HG02571 (cell line): ENCODE results near the gene NFIA.

Experiments
- ATAC-seq: cut with Tn5 transposase; IDR thresholded peaks from one replicate; pipeline ENCODE4 v1.9.1; 2021; ENCODE audit warnings: mild to moderate bottlenecking, moderate library complexity; ENCODE audit not compliant: unreplicated experiment

NFIA gene

DNA sequence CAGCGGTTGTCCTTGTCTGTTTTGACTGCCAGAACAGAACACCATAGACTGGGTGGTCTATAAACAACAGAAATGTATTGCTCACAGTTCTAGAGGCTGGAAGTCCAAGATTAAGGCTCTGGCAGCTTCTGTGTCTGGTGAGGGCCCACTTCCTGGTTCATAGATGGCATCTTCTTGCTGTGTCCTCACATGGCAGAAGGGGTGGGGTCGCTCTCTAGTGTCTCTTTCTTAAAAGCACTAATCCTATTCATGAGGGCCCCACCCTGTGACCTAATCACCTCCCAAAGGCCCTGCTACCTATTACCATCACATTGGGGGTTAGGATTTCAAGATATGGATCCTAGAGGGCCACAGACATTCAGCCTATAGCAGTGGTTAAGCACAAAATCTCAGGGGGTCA lies 304.4 kb downstream of the NFIA start:
- no peak for ATAC-seq

DNA sequence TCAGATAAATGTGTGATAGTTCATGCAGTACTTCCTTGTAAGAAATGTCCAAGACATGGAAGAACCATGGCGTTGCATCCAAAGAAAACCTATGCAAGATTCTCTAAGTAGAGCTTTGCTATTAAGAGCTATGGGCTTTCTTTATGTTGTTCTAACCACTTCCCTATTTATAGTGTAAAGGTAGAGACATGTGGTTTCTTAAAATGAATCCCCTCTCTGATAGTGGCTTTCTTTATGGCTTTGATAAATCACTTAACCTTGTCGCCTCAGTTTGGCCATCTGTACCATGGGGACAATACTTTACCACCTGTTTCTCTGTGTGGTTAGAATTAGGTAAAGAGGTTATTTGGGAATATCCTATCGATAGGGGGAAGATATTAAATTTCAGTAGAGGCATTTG lies 305.5 kb downstream of the NFIA start:
- ATAC-seq, result no peak

- ATAC-seq, result no peak
Measured at GRCh38 chr1:61388566-61388965, 306.2 kb downstream of the NFIA start.

GRCh38 chr1:61389194-61389925 lies 307.0 kb downstream of the NFIA start:
- no peak for ATAC-seq

GRCh38 chr1:61389926-61390845 lies 307.8 kb downstream of the NFIA start:
- ATAC-seq, result no peak

DNA sequence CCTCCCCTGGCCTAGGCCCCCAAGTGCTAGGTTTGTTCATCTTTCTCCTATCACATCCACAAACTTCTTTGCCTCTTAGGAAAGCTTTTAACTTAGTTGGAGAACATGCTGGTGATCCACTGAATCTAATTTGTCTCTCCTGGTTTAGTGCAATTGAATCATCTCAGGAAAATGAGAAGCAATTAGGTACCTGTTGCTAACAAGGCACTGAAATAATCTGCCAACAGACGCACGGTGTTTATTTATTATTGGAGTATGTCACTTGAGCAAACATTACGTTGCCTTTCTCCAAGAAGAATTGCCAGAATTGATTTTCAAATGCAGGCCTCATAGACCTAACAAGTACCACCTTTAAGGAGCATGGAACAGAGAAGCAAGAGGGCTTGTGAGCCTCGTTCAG lies 309.4 kb downstream of the NFIA start:
- no peak for ATAC-seq

- no peak for ATAC-seq
Measured at GRCh38 chr1:61392409-61393242, 310.3 kb downstream of the NFIA start.

GRCh38 chr1:61393575-61393974 lies 311.2 kb downstream of the NFIA start:
- ATAC-seq, result no peak

GRCh38 chr1:61395146-61395800 lies 312.9 kb downstream of the NFIA start:
- no peak for ATAC-seq

DNA sequence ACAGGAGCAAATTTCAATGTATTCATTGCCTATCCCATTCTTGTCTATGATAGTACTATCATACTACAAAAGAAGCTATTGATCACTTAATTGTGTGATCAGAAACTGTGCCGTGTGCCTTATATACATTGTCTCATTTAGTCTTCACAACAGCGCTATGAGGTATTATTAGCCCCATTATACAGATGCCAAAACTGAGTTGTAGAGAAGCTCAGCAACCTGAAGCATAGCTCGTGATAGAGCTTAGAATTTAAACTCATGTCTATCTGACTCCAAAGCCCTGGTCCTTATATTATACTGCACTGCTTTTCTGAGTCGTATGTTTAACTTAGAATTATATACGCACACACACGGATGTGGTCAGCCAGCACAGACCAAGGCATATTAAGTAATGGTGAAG lies 315.1 kb downstream of the NFIA start:
- no peak for ATAC-seq

GRCh38 chr1:61397935-61398334 lies 315.6 kb downstream of the NFIA start:
- ATAC-seq, result no peak

DNA sequence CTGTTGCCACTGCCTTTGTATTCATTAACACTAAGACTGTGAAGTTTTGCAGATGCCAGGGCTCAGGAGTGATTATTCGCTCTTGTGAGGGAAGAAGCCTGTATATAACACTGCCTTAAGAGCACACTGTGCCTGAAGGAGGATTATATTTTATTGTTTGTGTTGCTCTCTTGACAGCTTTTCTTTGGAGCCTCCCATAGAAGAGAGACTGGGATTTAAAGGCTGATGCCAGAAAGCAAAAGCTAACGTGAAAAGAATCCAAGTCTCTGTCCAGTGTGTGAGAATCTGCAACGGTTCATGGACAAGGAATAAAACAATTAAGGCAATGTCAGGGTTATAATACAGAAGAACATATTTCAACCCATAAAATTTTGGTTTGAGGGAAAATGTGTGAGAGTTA lies 316.8 kb downstream of the NFIA start:
- ATAC-seq, result no peak

- no peak for ATAC-seq
Measured at GRCh38 chr1:61400131-61400770, 317.9 kb downstream of the NFIA start.

- no peak for ATAC-seq
Measured at GRCh38 chr1:61400997-61401396, 318.6 kb downstream of the NFIA start.

- no peak for ATAC-seq
Measured at GRCh38 chr1:61403679-61404596, 321.6 kb downstream of the NFIA start.

DNA sequence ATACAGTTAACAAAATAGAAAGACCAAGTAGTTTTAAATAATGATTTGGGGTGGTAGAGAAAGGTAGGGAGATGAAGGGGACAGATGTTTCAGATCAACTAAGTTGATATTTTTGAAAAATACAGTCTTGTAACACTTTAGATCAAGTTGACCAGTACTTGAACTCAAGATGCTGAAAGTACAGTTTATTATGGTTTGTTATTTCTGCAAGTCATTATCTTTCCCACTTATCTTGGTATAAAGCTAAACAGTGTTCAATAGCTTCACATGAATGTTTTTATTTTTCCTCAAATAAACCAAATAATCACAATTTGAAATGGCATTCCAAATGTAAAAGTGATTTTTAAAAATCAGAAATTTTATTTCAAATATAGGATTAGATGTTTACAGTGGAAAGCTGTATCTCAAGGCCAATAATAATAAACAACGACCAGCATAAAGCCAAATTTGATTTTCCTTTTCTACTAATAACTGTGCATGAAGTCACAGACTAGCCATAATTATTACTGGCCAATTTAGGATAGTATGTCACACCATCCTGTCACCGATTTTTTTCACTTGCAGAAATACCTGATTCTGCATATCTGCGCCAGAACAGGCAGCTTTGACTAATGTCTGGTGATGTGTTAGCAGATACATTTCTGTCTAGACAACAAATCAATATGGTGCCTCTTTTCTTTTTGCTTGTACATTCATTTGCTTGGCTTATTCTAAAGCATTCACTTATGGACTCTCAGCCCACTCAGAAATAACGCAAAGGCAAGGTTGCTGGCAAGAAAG lies 322.4 kb downstream of the NFIA start:
- ATAC-seq, result no peak

DNA sequence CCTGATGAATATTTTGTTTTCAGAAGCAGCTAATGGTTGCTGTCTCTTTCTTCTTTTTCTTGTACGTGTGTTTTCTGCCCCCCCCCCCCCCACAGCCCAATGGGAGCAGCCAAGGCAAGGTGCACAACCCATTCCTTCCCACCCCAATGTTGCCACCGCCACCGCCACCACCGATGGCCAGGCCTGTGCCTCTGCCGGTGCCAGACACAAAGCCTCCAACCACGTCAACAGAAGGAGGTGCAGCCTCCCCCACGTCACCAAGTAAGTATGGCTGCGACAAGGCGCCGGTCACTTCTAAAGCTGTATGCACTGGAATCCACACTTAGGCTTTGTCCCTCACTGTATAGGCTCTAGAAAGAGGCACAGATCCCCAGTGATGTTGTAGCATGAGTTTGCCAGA lies 324.1 kb downstream of the NFIA start:
- ATAC-seq, result no peak

DNA sequence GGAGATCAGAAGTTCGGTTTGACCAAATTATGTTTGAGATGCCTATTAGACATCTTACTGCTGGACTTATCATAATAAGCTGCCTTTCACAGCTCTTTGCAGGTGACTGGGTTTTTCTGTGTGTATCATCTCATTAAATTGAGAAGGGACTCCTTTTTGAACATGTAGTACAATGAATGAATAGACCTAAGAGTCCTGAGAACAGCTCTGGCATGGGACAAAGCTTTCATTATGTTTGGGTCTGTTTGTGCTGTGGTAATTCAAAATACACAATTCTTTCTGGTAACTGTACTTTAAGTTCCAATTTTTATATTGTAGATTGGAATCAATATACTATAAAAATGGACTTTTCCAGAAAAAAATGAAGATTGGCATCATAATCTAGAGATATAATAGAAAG lies 330.2 kb downstream of the NFIA start:
- no peak for ATAC-seq
